Esophagus muscularis mucosa (tissue), 4 donors: ENCODE measurements around the gene PLEKHA5. TPM values are rescaled to one million over a fixed set of nuclear protein-coding genes. Genes with fewer than 3 reads are reported as not detected.

Experiments
- DNase-seq: peaks from one replicate; pipeline ENCODE4 v3.0.0-alpha.2; 2017; ENCODE audit errors: extremely low spot score
- H3K27ac ChIP-seq, 4 donors: fragments of 200-600 bp; sonication (generic); replicated peaks in 1 of 4; 1 replicate in 3 of 4; 2 replicates in 1 of 4; pipeline ENCODE4 v1.5.1; 2016 to 2019; ENCODE audit warnings: mild to moderate bottlenecking in 1 of 4
- H3K27me3 ChIP-seq, 4 donors: fragments of 200-600 bp; sonication (generic); one replicate each; pipeline versions ENCODE4 v1.5.1 to v1.6.0; 2016 to 2019
- H3K36me3 ChIP-seq, 4 donors: fragments of 200-600 bp; sonication (generic); one replicate each; pipeline ENCODE4 v1.5.1; 2016 to 2019
- H3K4me1 ChIP-seq, 4 donors: fragments of 200-600 bp; sonication (generic); one replicate each; pipeline ENCODE4 v1.5.1; 2016 to 2019
- H3K4me3 ChIP-seq, 4 donors: fragments of 200-600 bp; sonication (generic); 1 replicate in 2 of 4; 2 replicates in 2 of 4; pipeline ENCODE4 v1.5.1; 2016 to 2019; ENCODE audit warnings: mild to moderate bottlenecking in 4 of 4, moderate library complexity in 1 of 4
- H3K9me3 ChIP-seq, 4 donors: fragments of 200-600 bp; sonication (generic); 1 replicate in 3 of 4; 2 replicates in 1 of 4; pipeline ENCODE4 v1.5.1; 2016 to 2019
- EP300 ChIP-seq: sonication (generic); formaldehyde crosslinking; IDR thresholded peaks from one replicate; pipeline ENCODE4 v1.6.1; 2017; ENCODE audit warnings: antibody characterized with exemption
- POLR2A ChIP-seq: fragments of 450-650 bp; IDR thresholded peaks from one replicate; pipeline ENCODE4 v1.6.1; 2017; ENCODE audit warnings: antibody characterized with exemption, moderate library complexity, mild to moderate bottlenecking, low read depth
- POLR2AphosphoS5 ChIP-seq, 2 donors: sonication (generic); formaldehyde crosslinking; IDR thresholded peaks; one replicate each; pipeline ENCODE4 v1.6.1; 2017; ENCODE audit warnings: antibody characterized with exemption in 2 of 2
- WGBS: methylation state at CpG from one replicate; pipeline ENCODE4 v1.1.5; 2018; 5-methylcytosine and 5-hydroxymethylcytosine counted together
- intact Hi-C: fragments of 100-400 bp; cut with DNase I; formaldehyde crosslinking; loops from one replicate; pipeline ENCODE4 v1.15.1; 2023
- total RNA-seq, 4 donors: library from RNA; depleted of rRNA; stranded (reverse); fragments of >200 nt; gene quantifications; one replicate each; pipeline versions ENCODE4 v1.1.0 to v1.2.1, GENCODE V29; 2016
- TF ChIP-seq, protein P1 (sequence below), 3 experiments: fragments of 200-600 bp in 2 of 3; fragments of 450-650 bp in 1 of 3; sonication (generic) in 2 of 3; IDR thresholded peaks; one replicate each; pipeline ENCODE4 v1.5.1; 2017 to 2019; ENCODE audit warnings: antibody characterized with exemption in 3 of 3, mild to moderate bottlenecking in 2 of 3, moderate library complexity in 1 of 3

PLEKHA5 gene
- total RNA-seq, 4 donors from 2014 or later: 50.7 to 88.5 (median 58.6) TPM

DNA sequence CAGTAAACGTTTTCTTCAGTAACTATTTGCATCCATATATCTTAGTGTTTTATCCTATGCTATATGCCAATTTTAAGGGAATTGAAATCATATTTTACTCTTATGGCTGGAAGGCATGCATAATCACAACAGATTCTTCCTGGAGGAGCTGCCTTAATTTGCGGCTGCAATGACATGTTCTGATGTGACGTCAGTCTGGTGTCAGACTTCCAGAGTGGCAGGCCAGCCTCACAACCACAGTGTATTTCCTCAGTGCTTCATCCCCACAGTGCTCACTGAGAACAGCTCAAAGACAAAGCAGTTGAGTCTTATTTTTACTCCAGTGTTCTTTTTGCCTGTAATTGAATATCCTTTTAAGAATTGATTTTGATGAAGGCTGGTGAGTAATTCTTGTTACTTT, 107.1 kb downstream of the PLEKHA5 start:
- Histone ChIP-seq H3K36me3 (no peaks in the 10 kb centered on the region), H3K27me3 (no peaks in the 10 kb centered on the region), H3K27ac (peak overlapping the region in 1 of 4 donors; percentile 19), H3K4me1 (peaks cover 36 to 82% (median 76%) of the 10 kb centered on the region in 4 donors), H3K4me3 (no peak overlapping the region), H3K9me3 (no peaks in the 10 kb centered on the region)
- TF ChIP-seq POLR2A: no peak
- peak in 1 of 2 donors; percentile 15 for TF ChIP-seq POLR2AphosphoS5 (IDR thresholded peaks at IDR 0.05)
- intact Hi-C loops: no loop called here
- 63% methylated on average over 3 of the region's 3 CpGs for WGBS
- no peak for DNase-seq

DNA sequence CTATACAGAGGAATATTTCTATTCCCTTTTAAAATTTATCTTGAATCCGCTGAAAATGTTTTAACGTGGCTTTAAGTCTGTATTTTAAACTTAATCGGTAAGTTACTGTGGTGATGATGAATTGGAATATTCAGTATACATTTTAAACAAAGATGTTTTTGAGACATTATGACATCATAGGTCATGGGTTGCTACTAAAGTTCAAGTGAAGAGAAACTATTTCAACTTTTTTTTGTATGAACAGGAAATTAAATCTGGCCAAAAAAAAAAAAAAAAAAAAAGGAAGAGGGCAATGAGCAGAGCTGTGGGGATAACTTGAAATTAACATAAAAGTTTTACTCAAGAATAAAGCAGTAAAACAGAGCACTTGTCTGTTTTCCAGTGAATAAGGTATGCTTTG, 109.0 kb downstream of the PLEKHA5 start:
- intact Hi-C loops: no loop called here
- no peak for TF ChIP-seq EP300
- no peak for TF ChIP-seq POLR2AphosphoS5 (IDR thresholded peaks at IDR 0.05)
- no peak for TF ChIP-seq POLR2A
- TF ChIP-seq, protein P1, sequence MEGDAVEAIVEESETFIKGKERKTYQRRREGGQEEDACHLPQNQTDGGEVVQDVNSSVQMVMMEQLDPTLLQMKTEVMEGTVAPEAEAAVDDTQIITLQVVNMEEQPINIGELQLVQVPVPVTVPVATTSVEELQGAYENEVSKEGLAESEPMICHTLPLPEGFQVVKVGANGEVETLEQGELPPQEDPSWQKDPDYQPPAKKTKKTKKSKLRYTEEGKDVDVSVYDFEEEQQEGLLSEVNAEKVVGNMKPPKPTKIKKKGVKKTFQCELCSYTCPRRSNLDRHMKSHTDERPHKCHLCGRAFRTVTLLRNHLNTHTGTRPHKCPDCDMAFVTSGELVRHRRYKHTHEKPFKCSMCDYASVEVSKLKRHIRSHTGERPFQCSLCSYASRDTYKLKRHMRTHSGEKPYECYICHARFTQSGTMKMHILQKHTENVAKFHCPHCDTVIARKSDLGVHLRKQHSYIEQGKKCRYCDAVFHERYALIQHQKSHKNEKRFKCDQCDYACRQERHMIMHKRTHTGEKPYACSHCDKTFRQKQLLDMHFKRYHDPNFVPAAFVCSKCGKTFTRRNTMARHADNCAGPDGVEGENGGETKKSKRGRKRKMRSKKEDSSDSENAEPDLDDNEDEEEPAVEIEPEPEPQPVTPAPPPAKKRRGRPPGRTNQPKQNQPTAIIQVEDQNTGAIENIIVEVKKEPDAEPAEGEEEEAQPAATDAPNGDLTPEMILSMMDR (IDR thresholded peaks at IDR 0.05): no peak
- H3K27ac ChIP-seq: peak overlapping the region in 1 of 4 donors; percentile 24
- H3K4me3 ChIP-seq: no peak overlapping the region
- H3K27me3 ChIP-seq: no peaks in the 10 kb centered on the region
- H3K9me3 ChIP-seq: no peaks in the 10 kb centered on the region
- no peak for DNase-seq
- peaks cover 47 to 85% (median 75%) of the 10 kb centered on the region in 4 donors for H3K4me1 ChIP-seq
- 88% methylated on average over 3 of the region's 3 CpGs for WGBS
- no peaks in the 10 kb centered on the region for H3K36me3 ChIP-seq

DNA sequence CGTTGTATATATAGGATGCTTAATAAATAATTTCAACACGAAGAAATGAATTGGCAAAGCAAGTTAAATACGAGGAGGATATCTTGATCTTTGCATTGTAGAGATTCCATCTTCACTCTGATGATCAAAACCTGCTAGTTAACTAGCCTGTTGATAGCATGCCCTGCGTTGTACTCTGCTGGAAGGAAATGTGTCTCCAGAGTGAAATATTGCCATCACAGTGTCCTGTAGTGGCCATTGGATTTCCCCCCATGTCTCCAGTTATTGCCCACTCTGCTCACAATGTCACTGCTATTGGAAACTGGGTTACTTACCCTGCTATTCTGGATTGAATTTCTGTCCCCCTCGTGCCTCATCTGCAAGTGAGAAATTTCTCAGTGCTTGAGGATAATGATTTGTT, 109.6 kb downstream of the PLEKHA5 start:
- Histone ChIP-seq H3K27ac (peak overlapping the region in 1 of 4 donors; percentile 24), H3K4me1 (peaks cover 45 to 85% (median 75%) of the 10 kb centered on the region in 4 donors), H3K27me3 (no peaks in the 10 kb centered on the region), H3K9me3 (no peaks in the 10 kb centered on the region), H3K4me3 (no peak overlapping the region), H3K36me3 (no peaks in the 10 kb centered on the region)
- DNase-seq: no peak
- intact Hi-C loops: no loop called here
- WGBS: 76% methylated on average over 5 of the region's 5 CpGs
- TF ChIP-seq POLR2AphosphoS5 (IDR thresholded peaks at IDR 0.05): no peak

DNA sequence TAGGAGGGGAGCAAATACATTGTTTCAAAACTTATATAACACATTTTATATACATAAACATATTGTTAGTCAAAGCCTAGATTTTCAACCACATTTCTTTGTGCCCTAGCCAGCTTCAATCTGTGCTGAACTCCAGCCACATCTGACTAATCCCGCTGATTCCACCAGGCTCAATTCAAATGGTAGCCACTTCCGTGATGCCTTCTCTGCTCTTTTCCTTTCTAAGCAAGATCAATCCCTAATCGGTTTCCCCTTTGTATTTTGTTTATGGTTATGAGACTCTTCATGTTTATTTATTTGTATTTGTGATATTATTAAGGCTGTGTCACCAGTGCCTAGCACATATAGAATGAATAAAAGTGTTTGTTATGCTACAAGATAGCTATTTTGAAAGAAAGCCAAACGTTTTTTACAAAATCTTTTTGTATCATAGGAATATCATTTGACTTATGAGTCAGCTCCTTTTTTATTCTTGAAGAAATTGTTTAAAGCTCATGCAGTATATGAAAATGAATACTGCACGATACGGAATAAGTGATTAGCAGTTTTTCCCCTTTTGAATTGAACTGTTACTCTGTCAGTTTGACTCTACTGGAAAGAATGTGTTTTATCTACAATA, 110.2 kb downstream of the PLEKHA5 start:
- no peaks in the 10 kb centered on the region for H3K27me3 ChIP-seq
- WGBS: 72% methylated on average over 6 of the region's 6 CpGs
- H3K4me3 ChIP-seq: no peak overlapping the region
- H3K36me3 ChIP-seq: no peaks in the 10 kb centered on the region
- intact Hi-C loops: no loop called here
- peaks cover 45 to 85% (median 75%) of the 10 kb centered on the region in 4 donors for H3K4me1 ChIP-seq
- DNase-seq: no peak
- no peaks in the 10 kb centered on the region for H3K9me3 ChIP-seq
- TF ChIP-seq, protein P1 (IDR thresholded peaks at IDR 0.05): no peak
- no peak for TF ChIP-seq EP300
- TF ChIP-seq POLR2AphosphoS5 (IDR thresholded peaks at IDR 0.05): no peak
- H3K27ac ChIP-seq: no peak overlapping the region

DNA sequence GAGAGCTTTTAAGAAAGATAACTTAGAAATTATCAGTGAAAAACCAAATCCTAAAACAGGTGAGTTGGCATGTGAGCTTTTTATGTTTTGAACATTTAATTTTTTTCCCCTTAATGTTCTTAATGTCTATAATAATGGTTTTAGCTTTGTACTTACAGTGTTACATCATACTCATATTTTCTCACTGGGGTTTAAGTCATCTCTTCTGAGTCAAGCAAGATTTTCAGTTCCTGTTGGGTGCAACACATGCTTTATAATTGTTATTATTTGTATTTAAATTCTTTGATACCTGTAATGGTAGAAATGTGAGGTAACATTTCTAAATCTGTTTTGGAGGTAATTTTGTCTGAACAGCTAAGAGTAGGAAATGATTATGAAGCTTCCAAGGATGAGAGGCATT, 113.0 kb downstream of the PLEKHA5 start:
- Histone ChIP-seq H3K36me3 (no peaks in the 10 kb centered on the region), H3K27me3 (no peaks in the 10 kb centered on the region), H3K4me3 (no peak overlapping the region), H3K27ac (no peak overlapping the region), H3K4me1 (peaks cover 33 to 71% (median 63%) of the 10 kb centered on the region in 4 donors), H3K9me3 (no peaks in the 10 kb centered on the region)
- no peak for TF ChIP-seq EP300
- TF ChIP-seq POLR2AphosphoS5 (IDR thresholded peaks at IDR 0.05): no peak
- TF ChIP-seq, protein P1 (IDR thresholded peaks at IDR 0.05): no peak
- TF ChIP-seq POLR2A: no peak
- intact Hi-C loops: no loop called here
- DNase-seq: no peak

DNA sequence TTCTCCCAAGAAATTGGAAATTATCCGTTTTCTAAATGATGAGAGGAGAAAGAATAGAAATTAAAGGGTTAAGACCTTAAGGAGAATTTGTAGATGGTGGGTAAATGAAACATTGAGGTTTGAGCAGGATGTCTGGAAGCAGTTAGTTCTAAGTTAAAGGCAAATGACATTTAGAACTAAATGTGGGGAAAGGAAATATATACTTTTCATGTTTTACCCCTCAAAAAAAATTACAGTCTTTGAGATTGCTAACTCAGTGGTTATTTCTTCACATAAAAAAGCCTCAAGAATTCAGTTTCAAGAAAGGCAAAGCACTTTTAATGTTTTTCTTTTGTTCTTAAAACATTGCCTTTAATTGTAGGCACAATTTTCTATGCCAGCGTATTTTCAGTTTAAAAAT, 114.0 kb downstream of the PLEKHA5 start:
- Histone ChIP-seq H3K4me3 (no peak overlapping the region), H3K4me1 (peaks cover 31 to 62% (median 56%) of the 10 kb centered on the region in 4 donors), H3K27me3 (no peaks in the 10 kb centered on the region), H3K36me3 (no peaks in the 10 kb centered on the region), H3K27ac (no peak overlapping the region), H3K9me3 (no peaks in the 10 kb centered on the region)
- intact Hi-C loops: no loop called here
- TF ChIP-seq POLR2AphosphoS5 (IDR thresholded peaks at IDR 0.05) (no peak), EP300 (no peak)
- DNase-seq: no peak
- WGBS: 63% methylated on average over 2 of the region's 2 CpGs
